HepG2 (cell line): ENCODE data around the gene ZNF169. TPM values are rescaled to one million over a fixed set of nuclear protein-coding genes. Genes with fewer than 3 reads are reported as not detected.

Source experiments
- ATAC-seq: fragments of 200-7000 bp; cut with Tn5 transposase; 3 replicates; pipeline ENCODE4 v1.9.1; 2020; ENCODE audit warnings: mild to moderate bottlenecking, moderate library complexity
- BruUV-seq: library from RNA; stranded (reverse); fragments of 400-500 nt; replicated peaks from 2 replicates; lab custom pipeline; 2021; lab: Mats Ljungman, UMichigan
- CTCF ChIA-PET: fragments of 300-600 bp; formaldehyde crosslinking; extraction: SDS; loops from one replicate; lab custom pipeline; 2021; ENCODE audit warnings: low total read pairs, inconsistent platforms, low intra/inter-chr PET ratio; lab: Yijun Ruan, JAX
- POLR2A ChIA-PET: fragments of 350-600 bp; sonication (Branson Sonifier 250); formaldehyde crosslinking; loops from one replicate; lab custom pipeline; 2020; ENCODE audit warnings: antibody characterized with exemption, inconsistent platforms; lab: Yijun Ruan, JAX
- DNase-seq: peaks from one replicate; pipeline ENCODE4 v3.0.0-alpha.2; 2015; ENCODE audit warnings: low spot score
- FAIRE-seq: peaks from 3 replicates; lab custom pipeline; 2011; peaks lifted over from hg19 to GRCh38; lab: Jason Lieb, UNC
- H2AFZ ChIP-seq: one replicate; pipeline ENCODE4 v1.6.1; 2011; ENCODE audit warnings: low read length, inconsistent platforms
- H3K27ac ChIP-seq: fragments of 300-600 bp; 3 replicates; pipeline ENCODE4 v1.8.0; 2011; ENCODE audit warnings: mixed run types, mild to moderate bottlenecking, mixed read lengths, low read length, inconsistent platforms; ENCODE audit not compliant: insufficient read depth; ENCODE audit errors: extremely low read length
- H3K27me3 ChIP-seq, 2 experiments: fragments of 200-600 bp in 1 of 2; 2 replicates in 1 of 2; 3 replicates in 1 of 2; pipeline versions ENCODE4 v1.6.0 to v1.8.0; 2011; ENCODE audit warnings: low read length in 2 of 2, mild to moderate bottlenecking in 2 of 2, moderate library complexity in 2 of 2, inconsistent platforms in 1 of 2; ENCODE audit not compliant: insufficient read depth in 2 of 2, control insufficient read depth in 1 of 2
- H3K36me3 ChIP-seq, 2 experiments: fragments of 200-600 bp in 1 of 2; replicated peaks in 1 of 2; 2 replicates in 1 of 2; 3 replicates in 1 of 2; pipeline versions ENCODE4 v1.5.1 to v1.8.0; 2011; ENCODE audit warnings: low read length in 2 of 2, inconsistent platforms in 1 of 2; ENCODE audit not compliant: insufficient read depth in 2 of 2, control insufficient read depth in 1 of 2
- H3K4me1 ChIP-seq: 2 replicates; pipeline ENCODE4 v1.5.1; 2012; ENCODE audit warnings: low read length, inconsistent platforms; ENCODE audit not compliant: insufficient read depth
- H3K4me2 ChIP-seq: 2 replicates; pipeline ENCODE4 v1.6.0; 2011; ENCODE audit warnings: low read depth, low read length, inconsistent platforms
- H3K4me3 ChIP-seq, 3 experiments: fragments of 200-600 bp in 1 of 3; sonication (generic), shearing (Covaris generic) in 1 of 3; replicated peaks in 1 of 3; 2 replicates each; pipeline ENCODE4 v1.5.1; 2011 to 2016; ENCODE audit warnings: low read length in 3 of 3, inconsistent platforms in 2 of 3, low read depth in 2 of 3, mild to moderate bottlenecking in 2 of 3, control low read depth in 1 of 3, mixed read lengths in 1 of 3; ENCODE audit not compliant: insufficient read depth in 1 of 3
- H3K79me2 ChIP-seq: one replicate; pipeline ENCODE4 v1.6.1; 2011; ENCODE audit warnings: low read length, inconsistent platforms; ENCODE audit not compliant: insufficient read depth
- H3K9ac ChIP-seq: 2 replicates; pipeline ENCODE4 v1.6.0; 2011; ENCODE audit warnings: mild to moderate bottlenecking, low read depth, low read length, inconsistent platforms; ENCODE audit not compliant: insufficient read depth
- H3K9me3 ChIP-seq: 2 replicates; pipeline ENCODE4 v1.5.1; 2012; ENCODE audit warnings: mild to moderate bottlenecking, low read length
- H4K20me1 ChIP-seq: 2 replicates; pipeline ENCODE4 v1.6.0; 2011; ENCODE audit warnings: inconsistent platforms, mild to moderate bottlenecking, low read length, moderate library complexity; ENCODE audit not compliant: insufficient read depth
- AGO1 ChIP-seq: fragments of 200-400 bp; formaldehyde crosslinking; IDR thresholded peaks from 2 replicates; pipeline ENCODE4 v1.6.1; 2017; ENCODE audit warnings: mild to moderate bottlenecking, low read depth, low read length, moderate library complexity; ENCODE audit not compliant: poor library complexity, severe bottlenecking
- ELF1 ChIP-seq: sonication (generic); formaldehyde crosslinking; IDR thresholded peaks from 2 replicates; pipeline ENCODE4 v1.4.0; 2020; ENCODE audit warnings: missing genetic modification reagents
- FOXK2 ChIP-seq: fragments of 450-650 bp; IDR thresholded peaks from 2 replicates; pipeline ENCODE4 v1.6.1; 2016
- HES4 ChIP-seq: sonication (generic); formaldehyde crosslinking; IDR thresholded peaks from 2 replicates; pipeline ENCODE4 v1.9.0; 2021; ENCODE audit warnings: mild to moderate bottlenecking, missing genetic modification reagents, borderline replicate concordance
- KDM1A ChIP-seq: IDR thresholded peaks from 2 replicates; pipeline ENCODE4 v1.6.1; 2016; ENCODE audit warnings: missing compliant biosample characterization
- KDM4B ChIP-seq: sonication (generic); formaldehyde crosslinking; IDR thresholded peaks from 2 replicates; pipeline ENCODE4 v1.4.0; 2020; ENCODE audit warnings: missing genetic modification reagents
- PAX8 ChIP-seq: sonication (generic); formaldehyde crosslinking; IDR thresholded peaks from 2 replicates; pipeline ENCODE4 v1.8.0; 2022; ENCODE audit warnings: mild to moderate bottlenecking, missing genetic modification reagents, borderline replicate concordance
- PCBP2 ChIP-seq: fragments of 200-400 bp; formaldehyde crosslinking; optimal IDR thresholded peaks from 2 replicates; pipeline ENCODE3; 2018; ENCODE audit warnings: low read length, low read depth; ENCODE audit not compliant: poor library complexity, severe bottlenecking
- SMAD1 ChIP-seq: sonication (generic); formaldehyde crosslinking; IDR thresholded peaks from 2 replicates; pipeline ENCODE4 v1.4.0; 2020; ENCODE audit warnings: missing genetic modification reagents, low read depth, mild to moderate bottlenecking, borderline replicate concordance
- SOX13 ChIP-seq, 3 experiments: fragments of 450-650 bp in 1 of 3; sonication (generic) in 1 of 3; formaldehyde crosslinking in 1 of 3; IDR thresholded peaks in 2 of 3; conservative IDR thresholded peaks in 1 of 3; 2 replicates each; pipeline versions ENCODE4 v1.5.0 to v1.6.1; 2016 to 2020; ENCODE audit warnings: antibody characterized with exemption in 1 of 3, mild to moderate bottlenecking in 1 of 3, missing compliant biosample characterization in 1 of 3, missing genetic modification reagents in 1 of 3, moderate library complexity in 1 of 3
- TEF ChIP-seq: sonication (generic); formaldehyde crosslinking; IDR thresholded peaks from 2 replicates; pipeline ENCODE4 v1.5.0; 2020; ENCODE audit warnings: missing genetic modification reagents
- XBP1 ChIP-seq: sonication (generic); formaldehyde crosslinking; IDR thresholded peaks from 2 replicates; pipeline ENCODE4 v1.5.0; 2020; ENCODE audit warnings: missing genetic modification reagents
- ZNF282 ChIP-seq: fragments of 450-650 bp; IDR thresholded peaks from 2 replicates; pipeline ENCODE4 v1.6.1; 2018; ENCODE audit not compliant: partially characterized antibody
- ZNF674 ChIP-seq: sonication (generic); formaldehyde crosslinking; IDR thresholded peaks from 2 replicates; pipeline ENCODE4 v1.5.0; 2020; ENCODE audit warnings: low read depth, mild to moderate bottlenecking, missing genetic modification reagents
- ZSCAN31 ChIP-seq: sonication (generic); formaldehyde crosslinking; IDR thresholded peaks from 2 replicates; pipeline ENCODE4 v1.5.0; 2020; ENCODE audit warnings: low read depth, mild to moderate bottlenecking, missing genetic modification reagents
- WGBS: methylation state at CpG from one replicate; pipeline ENCODE4 v1.1.6; 2017; ENCODE audit warnings: low lambda C conversion rate; 5-methylcytosine and 5-hydroxymethylcytosine counted together
- in situ Hi-C: cut with HindIII; loops from 2 replicates; pipeline ENCODE4 v1.10.0; 2017; ENCODE audit warnings: low pct_unique_long_range_greater_than_20kb; ENCODE audit not compliant: extremely low pct_ligation_motif_present
- intact Hi-C: fragments of 100-400 bp; cut with micrococcal nuclease; formaldehyde crosslinking; loops from one replicate; pipeline ENCODE4 v1.10.0; 2022; ENCODE audit not compliant: unreplicated experiment
- polyA plus RNA-seq, 8 experiments: library from polyadenylated mRNA; depleted of rRNA in 3 of 8; stranded (reverse) in 7 of 8; unstranded in 1 of 8; fragments of >200 nt; fragmentation: Illumina TruSeq in 4 of 8; extraction: Trizol in 4 of 8; gene quantifications; 2 replicates each; pipeline versions ENCODE4 v1.2.1 to v1.2.3, GENCODE V29; 2011 to 2016; ENCODE audit warnings: low read depth in 4 of 8, missing spikeins in 1 of 8, mixed read lengths in 1 of 8; ENCODE audit not compliant: insufficient read depth in 1 of 8
- total RNA-seq, 5 experiments: library from RNA; depleted of rRNA; stranded (reverse); fragments of >200 nt; fragmentation: Illumina TruSeq; extraction: Trizol; gene quantifications; 2 replicates each; pipeline ENCODE4 v1.2.3, GENCODE V29; 2016; ENCODE audit warnings: low read depth in 1 of 5
- TF ChIP-seq, protein P1 (sequence below): sonication (generic); formaldehyde crosslinking; IDR thresholded peaks from 2 replicates; pipeline ENCODE4 v1.4.0; 2020; ENCODE audit warnings: missing genetic modification reagents
- TF ChIP-seq, protein P2 (sequence below): sonication (generic); formaldehyde crosslinking; IDR thresholded peaks from 2 replicates; pipeline ENCODE4 v1.4.0; 2020; ENCODE audit warnings: missing genetic modification reagents, mild to moderate bottlenecking, borderline replicate concordance
- TF ChIP-seq, protein P3 (sequence below): sonication (generic); formaldehyde crosslinking; IDR thresholded peaks from 2 replicates; pipeline ENCODE4 v1.4.0; 2020; ENCODE audit warnings: missing genetic modification reagents, borderline replicate concordance
- TF ChIP-seq, protein P4 (sequence below): sonication (generic); formaldehyde crosslinking; IDR thresholded peaks from 2 replicates; pipeline ENCODE4 v1.4.0; 2020; ENCODE audit warnings: mild to moderate bottlenecking, missing genetic modification reagents

The ZNF169 gene
- total and polyA plus RNA-seq, 2 of the 13 experiments (the other 11 are each of a cell fraction or from before 2014, with no cell fraction given), result 2.1 to 6.3 TPM

DNA sequence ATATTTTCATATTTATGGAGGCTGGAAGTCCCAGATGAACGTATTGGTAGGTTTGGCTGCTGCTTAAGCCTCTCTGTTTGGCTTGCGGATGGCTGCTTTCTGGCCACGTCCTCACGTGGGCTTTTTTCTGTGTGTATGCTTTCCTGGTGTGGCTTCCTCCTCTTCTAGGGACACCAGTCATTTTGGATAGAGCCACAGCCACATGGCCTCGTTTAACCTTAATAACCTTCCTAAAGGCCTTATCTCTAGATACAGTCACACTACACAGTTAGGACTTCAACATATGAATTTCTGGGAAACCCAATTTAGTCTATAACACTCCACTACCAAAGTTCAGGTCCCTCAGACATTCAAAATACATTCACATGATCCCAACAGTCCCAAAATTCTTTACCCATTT is 42.5 kb downstream of the ZNF169 start:
- POLR2A ChIA-PET, result no interaction called here
- FAIRE-seq, result no peak

More for the DNA sequence above, 42.5 kb downstream of the ZNF169 start:
- TF ChIP-seq, protein P1, sequence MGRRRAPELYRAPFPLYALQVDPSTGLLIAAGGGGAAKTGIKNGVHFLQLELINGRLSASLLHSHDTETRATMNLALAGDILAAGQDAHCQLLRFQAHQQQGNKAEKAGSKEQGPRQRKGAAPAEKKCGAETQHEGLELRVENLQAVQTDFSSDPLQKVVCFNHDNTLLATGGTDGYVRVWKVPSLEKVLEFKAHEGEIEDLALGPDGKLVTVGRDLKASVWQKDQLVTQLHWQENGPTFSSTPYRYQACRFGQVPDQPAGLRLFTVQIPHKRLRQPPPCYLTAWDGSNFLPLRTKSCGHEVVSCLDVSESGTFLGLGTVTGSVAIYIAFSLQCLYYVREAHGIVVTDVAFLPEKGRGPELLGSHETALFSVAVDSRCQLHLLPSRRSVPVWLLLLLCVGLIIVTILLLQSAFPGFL (CRISPR knock-in tag), result no peak
- TF ChIP-seq KDM4B (CRISPR knock-in tag) (no peak), ELF1 (CRISPR knock-in tag) (no peak), AGO1 (no peak), HES4 (CRISPR knock-in tag) (no peak), TEF (CRISPR knock-in tag) (no peak), ZNF282 (no peak), KDM1A (CRISPR knock-in tag) (no peak), FOXK2 (no peak), ZNF674 (CRISPR knock-in tag) (no peak), XBP1 (CRISPR knock-in tag) (no peak), PCBP2 (no peak), SMAD1 (no peak), ZSCAN31 (CRISPR knock-in tag) (no peak), SOX13 (IDR thresholded peaks at IDR 0.05) (no peak), SOX13 (CRISPR knock-in tag; conservative IDR thresholded peaks at IDR 0.05 in 1 of 2, IDR thresholded peaks at IDR 0.05 in 1 of 2) (no peak), PAX8 (CRISPR knock-in tag) (no peak)
- TF ChIP-seq, protein P2, sequence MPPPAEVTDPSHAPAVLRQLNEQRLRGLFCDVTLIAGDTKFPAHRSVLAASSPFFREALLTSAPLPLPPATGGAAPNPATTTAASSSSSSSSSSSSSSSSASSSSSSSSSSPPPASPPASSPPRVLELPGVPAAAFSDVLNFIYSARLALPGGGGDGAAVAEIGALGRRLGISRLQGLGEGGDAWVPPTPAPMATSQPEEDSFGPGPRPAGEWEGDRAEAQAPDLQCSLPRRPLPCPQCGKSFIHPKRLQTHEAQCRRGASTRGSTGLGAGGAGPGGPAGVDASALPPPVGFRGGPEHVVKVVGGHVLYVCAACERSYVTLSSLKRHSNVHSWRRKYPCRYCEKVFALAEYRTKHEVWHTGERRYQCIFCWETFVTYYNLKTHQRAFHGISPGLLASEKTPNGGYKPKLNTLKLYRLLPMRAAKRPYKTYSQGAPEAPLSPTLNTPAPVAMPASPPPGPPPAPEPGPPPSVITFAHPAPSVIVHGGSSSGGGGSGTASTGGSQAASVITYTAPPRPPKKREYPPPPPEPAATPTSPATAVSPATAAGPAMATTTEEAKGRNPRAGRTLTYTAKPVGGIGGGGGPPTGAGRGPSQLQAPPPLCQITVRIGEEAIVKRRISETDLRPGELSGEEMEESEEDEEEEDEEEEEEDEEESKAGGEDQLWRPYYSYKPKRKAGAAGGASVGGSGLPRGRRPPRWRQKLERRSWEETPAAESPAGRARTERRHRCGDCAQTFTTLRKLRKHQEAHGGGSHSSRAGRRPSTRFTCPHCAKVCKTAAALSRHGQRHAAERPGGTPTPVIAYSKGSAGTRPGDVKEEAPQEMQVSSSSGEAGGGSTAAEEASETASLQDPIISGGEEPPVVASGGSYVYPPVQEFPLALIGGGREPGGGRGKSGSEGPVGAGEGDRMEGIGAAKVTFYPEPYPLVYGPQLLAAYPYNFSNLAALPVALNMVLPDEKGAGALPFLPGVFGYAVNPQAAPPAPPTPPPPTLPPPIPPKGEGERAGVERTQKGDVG (CRISPR knock-in tag), result no peak
- TF ChIP-seq, protein P3, sequence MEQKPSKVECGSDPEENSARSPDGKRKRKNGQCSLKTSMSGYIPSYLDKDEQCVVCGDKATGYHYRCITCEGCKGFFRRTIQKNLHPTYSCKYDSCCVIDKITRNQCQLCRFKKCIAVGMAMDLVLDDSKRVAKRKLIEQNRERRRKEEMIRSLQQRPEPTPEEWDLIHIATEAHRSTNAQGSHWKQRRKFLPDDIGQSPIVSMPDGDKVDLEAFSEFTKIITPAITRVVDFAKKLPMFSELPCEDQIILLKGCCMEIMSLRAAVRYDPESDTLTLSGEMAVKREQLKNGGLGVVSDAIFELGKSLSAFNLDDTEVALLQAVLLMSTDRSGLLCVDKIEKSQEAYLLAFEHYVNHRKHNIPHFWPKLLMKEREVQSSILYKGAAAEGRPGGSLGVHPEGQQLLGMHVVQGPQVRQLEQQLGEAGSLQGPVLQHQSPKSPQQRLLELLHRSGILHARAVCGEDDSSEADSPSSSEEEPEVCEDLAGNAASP (CRISPR knock-in tag), result no peak
- TF ChIP-seq, protein P4, sequence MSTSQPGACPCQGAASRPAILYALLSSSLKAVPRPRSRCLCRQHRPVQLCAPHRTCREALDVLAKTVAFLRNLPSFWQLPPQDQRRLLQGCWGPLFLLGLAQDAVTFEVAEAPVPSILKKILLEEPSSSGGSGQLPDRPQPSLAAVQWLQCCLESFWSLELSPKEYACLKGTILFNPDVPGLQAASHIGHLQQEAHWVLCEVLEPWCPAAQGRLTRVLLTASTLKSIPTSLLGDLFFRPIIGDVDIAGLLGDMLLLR (CRISPR knock-in tag), result no peak
- TF ChIP-seq, all 625 proteins: peak for 0
- no peaks in the 10 kb centered on the region for H3K36me3 ChIP-seq
- H3K79me2 ChIP-seq, result no peaks in the 10 kb centered on the region
- ATAC-seq (no peak), DNase-seq (no peak)
- H3K27ac ChIP-seq, result no peak overlapping the region
- H3K9ac ChIP-seq, result no peak overlapping the region
- no peak overlapping the region for H3K4me2 ChIP-seq
- no TSS peak for BruUV-seq
- no peaks in the 10 kb centered on the region for H3K27me3 ChIP-seq
- in situ Hi-C loops (no loop called here), intact Hi-C loops (no loop called here)
- no peak overlapping the region for H3K4me3 ChIP-seq
- no peak overlapping the region for H2AFZ ChIP-seq
- WGBS, result 72% methylated on average over 5 of the region's 5 CpGs
- H3K4me1 ChIP-seq, result no peaks in the 10 kb centered on the region; the same call in 1 of the 2 replicates
- no peaks in the 10 kb centered on the region for H4K20me1 ChIP-seq
- CTCF ChIA-PET, result no interaction called here
- H3K9me3 ChIP-seq, result no peaks in the 10 kb centered on the region
